K562 (cell line): ENCODE measurements around the gene HOXB7. TPM values are rescaled to one million over a fixed set of nuclear protein-coding genes. Genes with fewer than 3 reads are reported as not detected.

ENCODE experiments used
- ATF1 ChIP-seq, 2 experiments: fragments of 450-650 bp in 1 of 2; IDR thresholded peaks; 2 replicates each; pipeline ENCODE4 v1.6.1; 2016; ENCODE audit warnings: missing compliant biosample characterization in 1 of 2, missing genetic modification characterization in 1 of 2
- DMBX1 ChIP-seq: fragments of 250-450 bp; sonication (Bioruptor Pico); IDR thresholded peaks from 2 replicates; pipeline ENCODE4 v1.8.0; 2022; ENCODE audit warnings: inconsistent platforms, mild to moderate bottlenecking, moderate library complexity, borderline replicate concordance
- MTA1 ChIP-seq: fragments of 450-650 bp; IDR thresholded peaks from 2 replicates; pipeline ENCODE4 v1.6.1; 2017; ENCODE audit warnings: borderline replicate concordance
- SLC30A9 ChIP-seq: fragments of 250-450 bp; sonication (Bioruptor Pico); IDR thresholded peaks from 2 replicates; pipeline ENCODE4 v1.8.0; 2022; ENCODE audit warnings: mild to moderate bottlenecking, moderate library complexity
- SMARCB1 ChIP-seq: IDR thresholded peaks from 2 replicates; pipeline ENCODE4 v1.6.1; 2011; ENCODE audit warnings: improper control_type of control experiment, low read depth; ENCODE audit not compliant: insufficient read length
- WHSC1 ChIP-seq: IDR thresholded peaks from one replicate; pipeline ENCODE4 v1.6.1; 2012; ENCODE audit warnings: low read length, control low read depth, inconsistent platforms
- XRCC3 ChIP-seq: fragments of 450-650 bp; IDR thresholded peaks from 2 replicates; pipeline ENCODE4 v1.6.1; 2017; ENCODE audit warnings: mild to moderate bottlenecking, moderate library complexity
- ZNF224 ChIP-seq: sonication (generic); formaldehyde crosslinking; IDR thresholded peaks from 2 replicates; pipeline ENCODE4 v1.8.0; 2022; ENCODE audit warnings: mild to moderate bottlenecking, missing genetic modification reagents
- ZNF23 ChIP-seq: fragments of 250-450 bp; sonication (Bioruptor Pico); IDR thresholded peaks from 2 replicates; pipeline ENCODE4 v1.4.0; 2020; ENCODE audit warnings: mild to moderate bottlenecking
- ZNF507 ChIP-seq: conservative IDR thresholded peaks from 2 replicates; pipeline ENCODE4 v1.6.1; 2017; ENCODE audit warnings: missing genetic modification characterization, missing compliant biosample characterization
- polyA plus RNA-seq, 8 experiments: library from polyadenylated mRNA; depleted of rRNA in 4 of 8; stranded (reverse) in 5 of 8; unstranded in 3 of 8; fragments of >200 nt; fragmentation: Nextera tagmentation in 2 of 8; fragmentation: Illumina TruSeq in 1 of 8; extraction: Ambion mirVana in 2 of 8; extraction: Trizol in 1 of 8; gene quantifications; 2 replicates each; pipeline versions ENCODE4 v1.2.1 to v1.2.3, GENCODE V29; 2011 to 2014; ENCODE audit warnings: inconsistent platforms in 1 of 8, missing spikeins in 1 of 8
- total RNA-seq, 7 experiments: library from RNA; depleted of rRNA in 6 of 7; stranded (reverse); fragments of >200 nt in 6 of 7; fragmentation: Illumina TruSeq in 2 of 7; extraction: Trizol in 2 of 7; gene quantifications; 2 replicates each; pipeline versions ENCODE4 v1.2.1 to v1.2.3, GENCODE V29; 2011 to 2021; ENCODE audit warnings: low replicate concordance in 1 of 7
- TF ChIP-seq, protein P1 (sequence below): sonication (generic); formaldehyde crosslinking; IDR thresholded peaks from 2 replicates; pipeline ENCODE4 v1.8.0; 2022; ENCODE audit warnings: missing genetic modification reagents, mild to moderate bottlenecking, borderline replicate concordance
- TF ChIP-seq, protein P2 (sequence below): fragments of 250-450 bp; sonication (Bioruptor Pico); IDR thresholded peaks from 2 replicates; pipeline ENCODE4 v1.9.0; 2021; ENCODE audit warnings: mild to moderate bottlenecking, inconsistent platforms
- TF ChIP-seq, protein P3 (sequence below): fragments of 450-650 bp; IDR thresholded peaks from 2 replicates; pipeline ENCODE4 v1.7.0; 2016; ENCODE audit warnings: borderline replicate concordance
- TF ChIP-seq, protein P4 (sequence below): fragments of 250-450 bp; sonication (Bioruptor Pico); IDR thresholded peaks from 2 replicates; pipeline ENCODE4 v1.5.1; 2021; ENCODE audit warnings: mild to moderate bottlenecking

HOXB7 gene
- total and polyA plus RNA-seq, 9 of the 15 experiments (the other 6 are each of a cell fraction or from before 2014, with no cell fraction given): 5.5 to 16.7 (median 8.3) TPM

DNA sequence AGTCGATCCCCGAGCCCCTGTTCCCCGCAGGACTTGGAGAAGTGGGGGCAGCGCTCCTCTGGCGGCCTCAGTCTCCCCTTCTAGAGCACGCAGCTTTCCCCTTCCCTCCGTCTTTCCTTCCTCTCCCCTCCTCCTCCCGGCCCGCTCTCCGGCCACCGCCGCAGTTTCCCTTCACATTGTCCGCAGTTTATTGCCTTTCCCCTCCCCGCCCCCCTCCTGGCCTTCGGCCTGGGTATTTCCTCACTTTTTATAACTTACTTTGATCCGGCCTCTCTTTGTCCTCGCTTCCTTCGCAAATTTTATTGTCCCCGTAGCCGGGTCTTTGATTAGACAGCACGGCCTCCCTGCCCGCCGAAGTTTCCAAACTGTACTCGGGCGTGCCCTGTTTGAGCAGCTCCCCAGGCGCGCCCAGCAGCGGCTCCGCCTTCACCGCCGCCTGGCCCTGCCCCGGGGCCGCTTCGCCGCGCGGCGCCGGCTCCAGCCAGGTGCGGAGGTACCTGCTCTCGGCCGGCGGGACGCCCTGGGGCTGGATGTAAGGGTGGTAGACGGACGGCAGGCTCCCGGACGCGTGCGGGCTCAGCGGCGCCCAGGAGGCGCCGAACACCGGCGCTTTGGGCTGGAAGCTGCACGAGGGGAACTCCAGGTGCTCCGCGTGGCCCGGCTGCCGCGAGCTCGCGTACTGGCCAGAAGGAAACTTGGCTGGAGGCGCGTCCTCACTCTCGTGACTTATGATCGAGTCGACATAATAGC lies 14.9 kb upstream of the HOXB7 start (continued):
- TF ChIP-seq, protein P1, sequence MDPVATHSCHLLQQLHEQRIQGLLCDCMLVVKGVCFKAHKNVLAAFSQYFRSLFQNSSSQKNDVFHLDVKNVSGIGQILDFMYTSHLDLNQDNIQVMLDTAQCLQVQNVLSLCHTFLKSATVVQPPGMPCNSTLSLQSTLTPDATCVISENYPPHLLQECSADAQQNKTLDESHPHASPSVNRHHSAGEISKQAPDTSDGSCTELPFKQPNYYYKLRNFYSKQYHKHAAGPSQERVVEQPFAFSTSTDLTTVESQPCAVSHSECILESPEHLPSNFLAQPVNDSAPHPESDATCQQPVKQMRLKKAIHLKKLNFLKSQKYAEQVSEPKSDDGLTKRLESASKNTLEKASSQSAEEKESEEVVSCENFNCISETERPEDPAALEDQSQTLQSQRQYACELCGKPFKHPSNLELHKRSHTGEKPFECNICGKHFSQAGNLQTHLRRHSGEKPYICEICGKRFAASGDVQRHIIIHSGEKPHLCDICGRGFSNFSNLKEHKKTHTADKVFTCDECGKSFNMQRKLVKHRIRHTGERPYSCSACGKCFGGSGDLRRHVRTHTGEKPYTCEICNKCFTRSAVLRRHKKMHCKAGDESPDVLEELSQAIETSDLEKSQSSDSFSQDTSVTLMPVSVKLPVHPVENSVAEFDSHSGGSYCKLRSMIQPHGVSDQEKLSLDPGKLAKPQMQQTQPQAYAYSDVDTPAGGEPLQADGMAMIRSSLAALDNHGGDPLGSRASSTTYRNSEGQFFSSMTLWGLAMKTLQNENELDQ (CRISPR knock-in tag): no peak
- TF ChIP-seq XRCC3: no peak
- 0 out of 2 replicates have a peak, but pooled peaks have one; percentile 12 for TF ChIP-seq ZNF507 (tag)
- TF ChIP-seq, protein P2, sequence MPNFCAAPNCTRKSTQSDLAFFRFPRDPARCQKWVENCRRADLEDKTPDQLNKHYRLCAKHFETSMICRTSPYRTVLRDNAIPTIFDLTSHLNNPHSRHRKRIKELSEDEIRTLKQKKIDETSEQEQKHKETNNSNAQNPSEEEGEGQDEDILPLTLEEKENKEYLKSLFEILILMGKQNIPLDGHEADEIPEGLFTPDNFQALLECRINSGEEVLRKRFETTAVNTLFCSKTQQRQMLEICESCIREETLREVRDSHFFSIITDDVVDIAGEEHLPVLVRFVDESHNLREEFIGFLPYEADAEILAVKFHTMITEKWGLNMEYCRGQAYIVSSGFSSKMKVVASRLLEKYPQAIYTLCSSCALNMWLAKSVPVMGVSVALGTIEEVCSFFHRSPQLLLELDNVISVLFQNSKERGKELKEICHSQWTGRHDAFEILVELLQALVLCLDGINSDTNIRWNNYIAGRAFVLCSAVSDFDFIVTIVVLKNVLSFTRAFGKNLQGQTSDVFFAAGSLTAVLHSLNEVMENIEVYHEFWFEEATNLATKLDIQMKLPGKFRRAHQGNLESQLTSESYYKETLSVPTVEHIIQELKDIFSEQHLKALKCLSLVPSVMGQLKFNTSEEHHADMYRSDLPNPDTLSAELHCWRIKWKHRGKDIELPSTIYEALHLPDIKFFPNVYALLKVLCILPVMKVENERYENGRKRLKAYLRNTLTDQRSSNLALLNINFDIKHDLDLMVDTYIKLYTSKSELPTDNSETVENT: 0 out of 2 replicates have a peak, but pooled peaks have one; percentile 41
- no peak for TF ChIP-seq MTA1
- TF ChIP-seq, protein P3, sequence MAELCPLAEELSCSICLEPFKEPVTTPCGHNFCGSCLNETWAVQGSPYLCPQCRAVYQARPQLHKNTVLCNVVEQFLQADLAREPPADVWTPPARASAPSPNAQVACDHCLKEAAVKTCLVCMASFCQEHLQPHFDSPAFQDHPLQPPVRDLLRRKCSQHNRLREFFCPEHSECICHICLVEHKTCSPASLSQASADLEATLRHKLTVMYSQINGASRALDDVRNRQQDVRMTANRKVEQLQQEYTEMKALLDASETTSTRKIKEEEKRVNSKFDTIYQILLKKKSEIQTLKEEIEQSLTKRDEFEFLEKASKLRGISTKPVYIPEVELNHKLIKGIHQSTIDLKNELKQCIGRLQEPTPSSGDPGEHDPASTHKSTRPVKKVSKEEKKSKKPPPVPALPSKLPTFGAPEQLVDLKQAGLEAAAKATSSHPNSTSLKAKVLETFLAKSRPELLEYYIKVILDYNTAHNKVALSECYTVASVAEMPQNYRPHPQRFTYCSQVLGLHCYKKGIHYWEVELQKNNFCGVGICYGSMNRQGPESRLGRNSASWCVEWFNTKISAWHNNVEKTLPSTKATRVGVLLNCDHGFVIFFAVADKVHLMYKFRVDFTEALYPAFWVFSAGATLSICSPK: no peak
- TF ChIP-seq, protein P4, sequence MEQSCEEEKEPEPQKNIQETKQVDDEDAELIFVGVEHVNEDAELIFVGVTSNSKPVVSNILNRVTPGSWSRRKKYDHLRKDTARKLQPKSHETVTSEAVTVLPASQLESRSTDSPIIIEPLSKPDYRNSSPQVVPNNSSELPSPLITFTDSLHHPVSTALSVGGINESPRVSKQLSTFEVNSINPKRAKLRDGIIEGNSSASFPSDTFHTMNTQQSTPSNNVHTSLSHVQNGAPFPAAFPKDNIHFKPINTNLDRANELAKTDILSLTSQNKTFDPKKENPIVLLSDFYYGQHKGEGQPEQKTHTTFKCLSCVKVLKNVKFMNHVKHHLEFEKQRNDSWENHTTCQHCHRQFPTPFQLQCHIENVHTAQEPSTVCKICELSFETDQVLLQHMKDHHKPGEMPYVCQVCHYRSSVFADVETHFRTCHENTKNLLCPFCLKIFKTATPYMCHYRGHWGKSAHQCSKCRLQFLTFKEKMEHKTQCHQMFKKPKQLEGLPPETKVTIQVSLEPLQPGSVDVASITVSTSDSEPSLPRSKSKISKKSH (CRISPR knock-in tag): no peak
- TF ChIP-seq SLC30A9 (CRISPR knock-in tag): no peak
- no peak for TF ChIP-seq ZNF224
- TF ChIP-seq WHSC1: no peak
- no peak for TF ChIP-seq SMARCB1
- TF ChIP-seq ATF1 (CRISPR knock-in tag; IDR thresholded peaks at IDR 0.05): no peak
- no peak for TF ChIP-seq ATF1 (tag; IDR thresholded peaks at IDR 0.05)
- TF ChIP-seq DMBX1: no peak
- no peak for TF ChIP-seq ZNF23 (CRISPR knock-in tag)
